GM23338 (cell line): ENCODE results near the gene NEUROG2. TPM values are rescaled to one million over a fixed set of nuclear protein-coding genes. Genes with fewer than 3 reads are reported as not detected.

Source experiments
- EZH2phosphoT487 ChIP-seq: fragments of 200-600 bp; sonication (generic); IDR thresholded peaks from one replicate; pipeline ENCODE4 v1.8.1; 2018; ENCODE audit warnings: antibody characterized with exemption; ENCODE audit not compliant: unreplicated experiment
- JUNB ChIP-seq: IDR thresholded peaks from one replicate; pipeline ENCODE4 v1.6.1; 2016; ENCODE audit warnings: antibody characterized with exemption; ENCODE audit not compliant: unreplicated experiment
- NANOG ChIP-seq: IDR thresholded peaks from 2 replicates; pipeline ENCODE4 v1.6.1; 2016; ENCODE audit warnings: antibody characterized with exemption, borderline replicate concordance
- ZNF331 ChIP-seq: fragments of 250-450 bp; sonication (Bioruptor Pico); IDR thresholded peaks from 2 replicates; pipeline ENCODE4 v1.5.0; 2020; ENCODE audit warnings: low read depth, mild to moderate bottlenecking, moderate library complexity
- polyA plus RNA-seq: library from polyadenylated mRNA; unstranded; fragments of >200 nt; fragmentation: Nextera tagmentation; extraction: Ambion mirVana; gene quantifications from 2 replicates; pipeline ENCODE4 v1.2.1, GENCODE V29; 2016
- total RNA-seq: library from RNA; depleted of rRNA; stranded (reverse); fragments of >200 nt; shearing (Covaris generic); gene quantifications from 2 replicates; pipeline ENCODE4 v1.2.3, GENCODE V29; 2014
- TF ChIP-seq, protein P1 (sequence below): fragments of 250-450 bp; sonication (Bioruptor Pico); IDR thresholded peaks from 2 replicates; pipeline ENCODE4 v1.5.0; 2020; ENCODE audit warnings: mild to moderate bottlenecking, moderate library complexity
- TF ChIP-seq, protein P2 (sequence below): IDR thresholded peaks from one replicate; pipeline ENCODE4 v1.6.1; 2018; ENCODE audit warnings: antibody characterized with exemption; ENCODE audit not compliant: unreplicated experiment
- TF ChIP-seq, protein P3 (sequence below), 2 experiments: fragments of 200-600 bp in 1 of 2; sonication (generic) in 1 of 2; conservative IDR thresholded peaks; 2 replicates each; pipeline versions ENCODE4 v1.5.1 to v1.6.1; 2016 to 2017; ENCODE audit warnings: antibody characterized with exemption in 2 of 2, low read depth in 2 of 2, mild to moderate bottlenecking in 2 of 2, moderate library complexity in 1 of 2

Gene NEUROG2
- total and polyA plus RNA-seq, 2 experiments from 2014 or later = not detected

DNA sequence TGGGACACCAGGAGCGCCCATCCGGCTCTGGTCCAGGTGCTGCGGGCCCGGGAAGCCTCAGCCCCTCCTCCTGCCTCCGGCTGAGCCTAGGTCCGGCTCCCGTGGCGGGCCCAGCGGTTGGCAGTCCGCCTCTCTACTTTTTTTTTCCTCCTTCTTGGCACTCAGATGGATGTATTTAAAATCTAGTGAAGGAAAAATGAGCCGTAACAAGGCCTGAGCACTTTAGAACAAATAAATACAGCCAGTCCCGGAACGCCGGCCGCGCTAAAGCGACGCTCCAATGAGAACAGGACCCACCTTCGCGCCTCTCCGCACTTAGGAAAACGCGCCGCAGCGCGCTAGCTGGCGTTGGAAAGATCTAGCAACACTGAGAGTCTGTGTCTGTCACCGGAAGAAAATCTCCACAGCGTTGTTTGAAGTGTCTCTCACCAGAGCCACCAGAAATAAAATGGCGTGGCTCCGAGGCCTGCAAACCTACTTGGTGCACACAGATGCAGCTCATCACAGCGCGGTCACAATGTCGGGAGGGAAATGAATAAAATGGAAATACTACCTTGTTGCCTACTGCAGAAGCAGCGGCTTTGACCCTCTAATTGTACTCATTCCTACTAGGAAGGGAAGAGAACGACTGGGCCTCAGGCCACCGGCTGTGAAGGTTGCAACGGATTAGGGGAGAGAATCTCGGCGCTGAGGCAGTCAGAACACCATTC, 4.7 kb downstream of the NEUROG2 start (continued):
- TF ChIP-seq, protein P1, sequence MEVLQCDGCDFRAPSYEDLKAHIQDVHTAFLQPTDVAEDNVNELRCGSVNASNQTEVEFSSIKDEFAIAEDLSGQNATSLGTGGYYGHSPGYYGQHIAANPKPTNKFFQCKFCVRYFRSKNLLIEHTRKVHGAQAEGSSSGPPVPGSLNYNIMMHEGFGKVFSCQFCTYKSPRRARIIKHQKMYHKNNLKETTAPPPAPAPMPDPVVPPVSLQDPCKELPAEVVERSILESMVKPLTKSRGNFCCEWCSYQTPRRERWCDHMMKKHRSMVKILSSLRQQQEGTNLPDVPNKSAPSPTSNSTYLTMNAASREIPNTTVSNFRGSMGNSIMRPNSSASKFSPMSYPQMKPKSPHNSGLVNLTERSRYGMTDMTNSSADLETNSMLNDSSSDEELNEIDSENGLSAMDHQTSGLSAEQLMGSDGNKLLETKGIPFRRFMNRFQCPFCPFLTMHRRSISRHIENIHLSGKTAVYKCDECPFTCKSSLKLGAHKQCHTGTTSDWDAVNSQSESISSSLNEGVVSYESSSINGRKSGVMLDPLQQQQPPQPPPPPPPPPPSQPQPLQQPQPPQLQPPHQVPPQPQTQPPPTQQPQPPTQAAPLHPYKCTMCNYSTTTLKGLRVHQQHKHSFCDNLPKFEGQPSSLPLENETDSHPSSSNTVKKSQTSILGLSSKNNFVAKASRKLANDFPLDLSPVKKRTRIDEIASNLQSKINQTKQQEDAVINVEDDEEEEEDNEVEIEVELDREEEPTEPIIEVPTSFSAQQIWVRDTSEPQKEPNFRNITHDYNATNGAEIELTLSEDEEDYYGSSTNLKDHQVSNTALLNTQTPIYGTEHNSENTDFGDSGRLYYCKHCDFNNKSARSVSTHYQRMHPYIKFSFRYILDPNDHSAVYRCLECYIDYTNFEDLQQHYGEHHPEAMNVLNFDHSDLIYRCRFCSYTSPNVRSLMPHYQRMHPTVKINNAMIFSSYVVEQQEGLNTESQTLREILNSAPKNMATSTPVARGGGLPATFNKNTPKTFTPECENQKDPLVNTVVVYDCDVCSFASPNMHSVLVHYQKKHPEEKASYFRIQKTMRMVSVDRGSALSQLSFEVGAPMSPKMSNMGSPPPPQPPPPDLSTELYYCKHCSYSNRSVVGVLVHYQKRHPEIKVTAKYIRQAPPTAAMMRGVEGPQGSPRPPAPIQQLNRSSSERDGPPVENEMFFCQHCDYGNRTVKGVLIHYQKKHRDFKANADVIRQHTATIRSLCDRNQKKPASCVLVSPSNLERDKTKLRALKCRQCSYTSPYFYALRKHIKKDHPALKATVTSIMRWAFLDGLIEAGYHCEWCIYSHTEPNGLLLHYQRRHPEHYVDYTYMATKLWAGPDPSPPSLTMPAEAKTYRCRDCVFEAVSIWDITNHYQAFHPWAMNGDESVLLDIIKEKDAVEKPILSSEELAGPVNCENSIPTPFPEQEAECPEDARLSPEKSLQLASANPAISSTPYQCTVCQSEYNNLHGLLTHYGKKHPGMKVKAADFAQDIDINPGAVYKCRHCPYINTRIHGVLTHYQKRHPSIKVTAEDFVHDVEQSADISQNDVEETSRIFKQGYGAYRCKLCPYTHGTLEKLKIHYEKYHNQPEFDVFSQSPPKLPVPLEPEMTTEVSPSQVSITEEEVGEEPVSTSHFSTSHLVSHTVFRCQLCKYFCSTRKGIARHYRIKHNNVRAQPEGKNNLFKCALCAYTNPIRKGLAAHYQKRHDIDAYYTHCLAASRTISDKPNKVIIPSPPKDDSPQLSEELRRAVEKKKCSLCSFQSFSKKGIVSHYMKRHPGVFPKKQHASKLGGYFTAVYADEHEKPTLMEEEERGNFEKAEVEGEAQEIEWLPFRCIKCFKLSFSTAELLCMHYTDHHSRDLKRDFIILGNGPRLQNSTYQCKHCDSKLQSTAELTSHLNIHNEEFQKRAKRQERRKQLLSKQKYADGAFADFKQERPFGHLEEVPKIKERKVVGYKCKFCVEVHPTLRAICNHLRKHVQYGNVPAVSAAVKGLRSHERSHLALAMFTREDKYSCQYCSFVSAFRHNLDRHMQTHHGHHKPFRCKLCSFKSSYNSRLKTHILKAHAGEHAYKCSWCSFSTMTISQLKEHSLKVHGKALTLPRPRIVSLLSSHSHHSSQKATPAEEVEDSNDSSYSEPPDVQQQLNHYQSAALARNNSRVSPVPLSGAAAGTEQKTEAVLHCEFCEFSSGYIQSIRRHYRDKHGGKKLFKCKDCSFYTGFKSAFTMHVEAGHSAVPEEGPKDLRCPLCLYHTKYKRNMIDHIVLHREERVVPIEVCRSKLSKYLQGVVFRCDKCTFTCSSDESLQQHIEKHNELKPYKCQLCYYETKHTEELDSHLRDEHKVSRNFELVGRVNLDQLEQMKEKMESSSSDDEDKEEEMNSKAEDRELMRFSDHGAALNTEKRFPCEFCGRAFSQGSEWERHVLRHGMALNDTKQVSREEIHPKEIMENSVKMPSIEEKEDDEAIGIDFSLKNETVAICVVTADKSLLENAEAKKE (CRISPR knock-in tag) = no peak
- TF ChIP-seq JUNB (no peak), ZNF331 (CRISPR knock-in tag) (no peak), NANOG (no peak), EZH2phosphoT487 (peak; percentile 91)
- TF ChIP-seq, protein P2, sequence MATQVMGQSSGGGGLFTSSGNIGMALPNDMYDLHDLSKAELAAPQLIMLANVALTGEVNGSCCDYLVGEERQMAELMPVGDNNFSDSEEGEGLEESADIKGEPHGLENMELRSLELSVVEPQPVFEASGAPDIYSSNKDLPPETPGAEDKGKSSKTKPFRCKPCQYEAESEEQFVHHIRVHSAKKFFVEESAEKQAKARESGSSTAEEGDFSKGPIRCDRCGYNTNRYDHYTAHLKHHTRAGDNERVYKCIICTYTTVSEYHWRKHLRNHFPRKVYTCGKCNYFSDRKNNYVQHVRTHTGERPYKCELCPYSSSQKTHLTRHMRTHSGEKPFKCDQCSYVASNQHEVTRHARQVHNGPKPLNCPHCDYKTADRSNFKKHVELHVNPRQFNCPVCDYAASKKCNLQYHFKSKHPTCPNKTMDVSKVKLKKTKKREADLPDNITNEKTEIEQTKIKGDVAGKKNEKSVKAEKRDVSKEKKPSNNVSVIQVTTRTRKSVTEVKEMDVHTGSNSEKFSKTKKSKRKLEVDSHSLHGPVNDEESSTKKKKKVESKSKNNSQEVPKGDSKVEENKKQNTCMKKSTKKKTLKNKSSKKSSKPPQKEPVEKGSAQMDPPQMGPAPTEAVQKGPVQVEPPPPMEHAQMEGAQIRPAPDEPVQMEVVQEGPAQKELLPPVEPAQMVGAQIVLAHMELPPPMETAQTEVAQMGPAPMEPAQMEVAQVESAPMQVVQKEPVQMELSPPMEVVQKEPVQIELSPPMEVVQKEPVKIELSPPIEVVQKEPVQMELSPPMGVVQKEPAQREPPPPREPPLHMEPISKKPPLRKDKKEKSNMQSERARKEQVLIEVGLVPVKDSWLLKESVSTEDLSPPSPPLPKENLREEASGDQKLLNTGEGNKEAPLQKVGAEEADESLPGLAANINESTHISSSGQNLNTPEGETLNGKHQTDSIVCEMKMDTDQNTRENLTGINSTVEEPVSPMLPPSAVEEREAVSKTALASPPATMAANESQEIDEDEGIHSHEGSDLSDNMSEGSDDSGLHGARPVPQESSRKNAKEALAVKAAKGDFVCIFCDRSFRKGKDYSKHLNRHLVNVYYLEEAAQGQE = no peak
- TF ChIP-seq, protein P3, sequence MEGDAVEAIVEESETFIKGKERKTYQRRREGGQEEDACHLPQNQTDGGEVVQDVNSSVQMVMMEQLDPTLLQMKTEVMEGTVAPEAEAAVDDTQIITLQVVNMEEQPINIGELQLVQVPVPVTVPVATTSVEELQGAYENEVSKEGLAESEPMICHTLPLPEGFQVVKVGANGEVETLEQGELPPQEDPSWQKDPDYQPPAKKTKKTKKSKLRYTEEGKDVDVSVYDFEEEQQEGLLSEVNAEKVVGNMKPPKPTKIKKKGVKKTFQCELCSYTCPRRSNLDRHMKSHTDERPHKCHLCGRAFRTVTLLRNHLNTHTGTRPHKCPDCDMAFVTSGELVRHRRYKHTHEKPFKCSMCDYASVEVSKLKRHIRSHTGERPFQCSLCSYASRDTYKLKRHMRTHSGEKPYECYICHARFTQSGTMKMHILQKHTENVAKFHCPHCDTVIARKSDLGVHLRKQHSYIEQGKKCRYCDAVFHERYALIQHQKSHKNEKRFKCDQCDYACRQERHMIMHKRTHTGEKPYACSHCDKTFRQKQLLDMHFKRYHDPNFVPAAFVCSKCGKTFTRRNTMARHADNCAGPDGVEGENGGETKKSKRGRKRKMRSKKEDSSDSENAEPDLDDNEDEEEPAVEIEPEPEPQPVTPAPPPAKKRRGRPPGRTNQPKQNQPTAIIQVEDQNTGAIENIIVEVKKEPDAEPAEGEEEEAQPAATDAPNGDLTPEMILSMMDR (conservative IDR thresholded peaks at IDR 0.05; ENCODE audit: low read depth in 2 of 2) = no peak
